Adrenal gland (tissue), 12 donors: ENCODE data around the gene RUFY4. TPM values are rescaled to one million over a fixed set of nuclear protein-coding genes. Genes with fewer than 3 reads are reported as not detected.

Source experiments
- DNase-seq, 7 donors: peaks; one replicate each; pipeline ENCODE4 v3.0.0-alpha.2; 2019 to 2020
- H3K27ac ChIP-seq, 5 donors: fragments of 200-600 bp; sonication (generic) in 4 of 5; 1 replicate in 3 of 5; 2 replicates in 2 of 5; pipeline versions ENCODE4 v1.5.1 to v1.8.0; 2016 to 2020; ENCODE audit warnings: mild to moderate bottlenecking in 1 of 5
- H3K27me3 ChIP-seq: fragments of 200-600 bp; 2 replicates; pipeline ENCODE4 v1.8.0; 2021
- H3K36me3 ChIP-seq, 2 donors: fragments of 200-600 bp; replicated peaks in 1 of 2; 1 replicate in 1 of 2; 2 replicates in 1 of 2; pipeline versions ENCODE4 v1.5.1 to v1.8.0; 2018 to 2022
- H3K4me1 ChIP-seq, 2 donors: fragments of 200-600 bp; replicated peaks in 1 of 2; 1 replicate in 1 of 2; 2 replicates in 1 of 2; pipeline versions ENCODE4 v1.5.1 to v1.8.0; 2018 to 2021
- H3K4me3 ChIP-seq, 4 donors: fragments of 200-600 bp; sonication (generic) in 3 of 4; one replicate each; pipeline ENCODE4 v1.5.1; 2016 to 2018
- H3K9me3 ChIP-seq, 3 donors: fragments of 200-600 bp; sonication (generic) in 1 of 3; replicated peaks in 1 of 3; 1 replicate in 2 of 3; 2 replicates in 1 of 3; pipeline versions ENCODE4 v1.5.1 to v1.8.0; 2016 to 2021
- CTCF ChIP-seq, 6 experiments: fragments of 450-650 bp in 4 of 6; fragments of 200-600 bp in 2 of 6; sonication (generic) in 1 of 6; IDR thresholded peaks; 1 replicate in 5 of 6; 2 replicates in 1 of 6; pipeline versions ENCODE4 v1.5.1 to v1.8.0; 2016 to 2021; ENCODE audit warnings: antibody characterized with exemption in 6 of 6, mild to moderate bottlenecking in 2 of 6, moderate library complexity in 1 of 6
- POLR2A ChIP-seq, 2 donors: fragments of 450-650 bp; IDR thresholded peaks; one replicate each; pipeline ENCODE4 v1.6.1; 2017; ENCODE audit warnings: antibody characterized with exemption in 2 of 2, mild to moderate bottlenecking in 2 of 2, moderate library complexity in 1 of 2
- WGBS, 4 donors: extraction: QIAGEN DNeasy Blood & Tissue Kit in 2 of 4; methylation state at CpG; one replicate each; pipeline versions ENCODE4 v1.1.5 to v1.1.7; 2013 to 2017; 5-methylcytosine and 5-hydroxymethylcytosine counted together
- intact Hi-C, 2 donors: fragments of 100-400 bp; cut with DNase I; formaldehyde crosslinking; loops; one replicate each; pipeline versions ENCODE4 v1.14.1 to v1.15.0; 2022 to 2023
- polyA plus RNA-seq, 3 donors: library from polyadenylated mRNA; stranded (reverse); fragments of 200-250 nt in 2 of 3; fragments of 350-450 nt in 1 of 3; fragmentation: Illumina TruSeq in 1 of 3; extraction: RNeasy Lipid Tissue Mini Kit (QIAGEN cat#74804) in 1 of 3; gene quantifications; one replicate each; pipeline ENCODE4 v1.2.3, GENCODE V29; 2013 to 2014
- total RNA-seq, 9 donors: library from RNA; depleted of rRNA in 4 of 9; stranded (reverse); fragments of >200 nt in 4 of 9; fragments of 120-200 nt in 1 of 9; fragmentation: NEBNext Ultra II Directional in 1 of 9; extraction: Animal tissue kit (Norgen Biotek cat#: 25700) in 1 of 9; gene quantifications; one replicate each; pipeline versions ENCODE4 v1.1.0 to v1.2.4, GENCODE V29; 2013 to 2023
- donor health status: healthy with polysubstance abuse.
- donor health status: Bipolar disorder and iron deficiency.
- donor health status: DM: yes; HTN: yes; CAD: no.
- donor health status: DM: no; HTN: no; CAD: no.
- donor health status: DM: no; HTN: no; CAD: no.
- donor health status: DM: yes; HTN: yes; CAD: no.

Gene RUFY4
- total and polyA plus RNA-seq, 12 donors = 0.09 to 1.9 (median 0.47) TPM; not detected in 3

- Histone ChIP-seq H3K27ac (no peak overlapping the region), H3K36me3 (no peaks in the 10 kb centered on the region), H3K4me1 (no peaks in the 10 kb centered on the region), H3K9me3 (no peaks in the 10 kb centered on the region), H3K27me3 (no peaks in the 10 kb centered on the region), H3K4me3 (no peak overlapping the region)
- DNase-seq = no peak
- WGBS, 4 donors = 75 to 93% (median 84%) methylated on average over 3 of the region's 3 CpGs
- intact Hi-C loops = loop anchor here in 1 of 2 donors (10.0 kb wide), 1 partner anchor 287 kb away; no protein-coding TSS in a partner anchor
- TF ChIP-seq POLR2A (IDR thresholded peaks at IDR 0.05) = no peak
- TF ChIP-seq CTCF (IDR thresholded peaks at IDR 0.05) = no peak
Measured at GRCh38 chr2:218072002-218072401, 2.9 kb downstream of the RUFY4 start.

GRCh38 chr2:218072478-218073024, 3.5 kb downstream of the RUFY4 start:
- Histone ChIP-seq H3K27me3 (no peaks in the 10 kb centered on the region), H3K36me3 (no peaks in the 10 kb centered on the region), H3K4me3 (no peak overlapping the region), H3K27ac (no peak overlapping the region), H3K4me1 (no peaks in the 10 kb centered on the region), H3K9me3 (no peaks in the 10 kb centered on the region)
- intact Hi-C loops = loop anchor here in 1 of 2 donors (10.0 kb wide), 1 partner anchor 288 kb away; no protein-coding TSS in a partner anchor
- no peak for DNase-seq
- 84 to 91% (median 88%) methylated on average over 8 of the region's 8 CpGs for WGBS, 4 donors
- no peak for TF ChIP-seq CTCF (IDR thresholded peaks at IDR 0.05)
- no peak for TF ChIP-seq POLR2A (IDR thresholded peaks at IDR 0.05)

- Histone ChIP-seq H3K27me3 (no peaks in the 10 kb centered on the region), H3K4me3 (no peak overlapping the region), H3K4me1 (no peaks in the 10 kb centered on the region), H3K9me3 (no peaks in the 10 kb centered on the region), H3K27ac (no peak overlapping the region), H3K36me3 (no peaks in the 10 kb centered on the region)
- 80 to 95% (median 84%) methylated on average over 2 to 4 of the region's 4 CpGs for WGBS, 4 donors
- intact Hi-C loops = loop anchor here in 1 of 2 donors (10.0 kb wide), 1 partner anchor 288 kb away; no protein-coding TSS in a partner anchor
- no peak for DNase-seq
- no peak for TF ChIP-seq POLR2A (IDR thresholded peaks at IDR 0.05)
- no peak for TF ChIP-seq CTCF (IDR thresholded peaks at IDR 0.05)
Measured at GRCh38 chr2:218073185-218073584, 4.1 kb downstream of the RUFY4 start.

- Histone ChIP-seq H3K4me1 (no peaks in the 10 kb centered on the region), H3K27ac (no peak overlapping the region), H3K4me3 (no peak overlapping the region), H3K9me3 (no peaks in the 10 kb centered on the region), H3K27me3 (no peaks in the 10 kb centered on the region), H3K36me3 (no peaks in the 10 kb centered on the region)
- peak in 6 of 7 donors; percentile 33 to 66 (median 53) for DNase-seq
- 54 to 72% (median 58%) methylated on average over 6 to 7 of the region's 7 CpGs for WGBS, 4 donors
- intact Hi-C loops = loop anchor here in 1 of 2 donors (10.0 kb wide), 1 partner anchor 289 kb away; no protein-coding TSS in a partner anchor
- TF ChIP-seq POLR2A (IDR thresholded peaks at IDR 0.05) = no peak
- peak; percentile 24 to 48 (median 36) for TF ChIP-seq CTCF (IDR thresholded peaks at IDR 0.05)
Measured at GRCh38 chr2:218074031-218074430, 5.0 kb downstream of the RUFY4 start.
